Cerebellar nuclear complex (tissue), 1 donor: ENCODE results near the gene PPP1R26.
"Not testable (repeated sequence)": the region's sequence is repeated elsewhere in the genome, so short reads cannot be mapped to it uniquely, and the experiment has no call there.

Experiments used
- DNase-seq, 2 experiments: peaks; one replicate each; lab custom pipeline; 2025; lab: John Stamatoyannopoulos, UW

The PPP1R26 gene

GRCh38 chr9:135504262-135505243 lies 25.0 kb downstream of the PPP1R26 start:
- DNase-seq: peak in 1 of 2 experiments; percentile 1

- DNase-seq: no peak
Observed at GRCh38 chr9:135505406-135506187, 26.0 kb downstream of the PPP1R26 start.

- no peak for DNase-seq
Observed at GRCh38 chr9:135506327-135507103, 26.9 kb downstream of the PPP1R26 start.

GRCh38 chr9:135507104-135508035 lies 27.8 kb downstream of the PPP1R26 start:
- DNase-seq: no peak

GRCh38 chr9:135508211-135508820 lies 28.7 kb downstream of the PPP1R26 start:
- no peak for DNase-seq

- no peak for DNase-seq
Observed at GRCh38 chr9:135509458-135509857, 29.9 kb downstream of the PPP1R26 start.

GRCh38 chr9:135512241-135512603 lies 32.6 kb downstream of the PPP1R26 start:
- no peak for DNase-seq

GRCh38 chr9:135512904-135513303 lies 33.3 kb downstream of the PPP1R26 start:
- DNase-seq: no peak

- DNase-seq: no peak
Observed at GRCh38 chr9:135513351-135513846, 33.8 kb downstream of the PPP1R26 start.

GRCh38 chr9:135513906-135514305 lies 34.3 kb downstream of the PPP1R26 start:
- DNase-seq: not testable (repeated sequence)

- no peak for DNase-seq
Observed at GRCh38 chr9:135514342-135515082, 34.9 kb downstream of the PPP1R26 start.

GRCh38 chr9:135515083-135515951 lies 35.7 kb downstream of the PPP1R26 start:
- no peak for DNase-seq

- no peak for DNase-seq
Observed at GRCh38 chr9:135516132-135516860, 36.7 kb downstream of the PPP1R26 start.

- DNase-seq: no peak
Observed at GRCh38 chr9:135517407-135517822, 37.8 kb downstream of the PPP1R26 start.

- no peak for DNase-seq
Observed at GRCh38 chr9:135519179-135519971, 39.8 kb downstream of the PPP1R26 start.

- no peak for DNase-seq
Observed at GRCh38 chr9:135520916-135521607, 41.5 kb downstream of the PPP1R26 start, which contains the start of gene LCN1. Gene LCN1, plus strand, starts transcription at chr9:135521440. Its CDS starts 58 bp downstream, at chr9:135521498.
